HEK293T (cell line): ENCODE results near the gene HOXB2.

Source experiments
- FOXM1 ChIP-seq: fragments of 450-650 bp; IDR thresholded peaks from 2 replicates; pipeline ENCODE4 v1.6.1; 2017; ENCODE audit warnings: mild to moderate bottlenecking, borderline replicate concordance
- HDGF ChIP-seq: fragments of 450-650 bp; IDR thresholded peaks from 2 replicates; pipeline ENCODE4 v1.6.1; 2017; ENCODE audit warnings: antibody characterized with exemption, borderline replicate concordance
- SP1 ChIP-seq: fragments of 450-650 bp; IDR thresholded peaks from 2 replicates; pipeline ENCODE4 v1.6.1; 2017
- SUZ12 ChIP-seq: fragments of 450-650 bp; IDR thresholded peaks from 2 replicates; pipeline ENCODE4 v1.6.1; 2016; ENCODE audit warnings: mild to moderate bottlenecking

GRCh38 chr17:48547808-48548522, 3.1 kb upstream of the HOXB2 start:
- TF ChIP-seq FOXM1 = no peak
- no peak for TF ChIP-seq SP1
- no peak for TF ChIP-seq HDGF
- TF ChIP-seq SUZ12 = no peak
